ENCODE measurements around the gene SPAG16.
"Not testable (repeated sequence)": the region's sequence is repeated elsewhere in the genome, so short reads cannot be mapped to it uniquely, and the experiment has no call there.

Gene SPAG16

GRCh38 chr2:213703406-213704098 lies 419.3 kb downstream of the SPAG16 start:
- FAIRE-seq (no peak), DNase-seq (ENCODE audit: insufficient read length, low spot score) (no peak)
- no peak for TF ChIP-seq POLR2A (IDR thresholded peaks at IDR 0.05; ENCODE audit: low read depth, low read length)

- TF ChIP-seq POLR2A (IDR thresholded peaks at IDR 0.05; ENCODE audit: low read depth, low read length): no peak
- DNase-seq (ENCODE audit: insufficient read length, low spot score) (no peak), FAIRE-seq (no peak)
Observed at GRCh38 chr2:213710164-213710563, 425.9 kb downstream of the SPAG16 start.

GRCh38 chr2:213718411-213718810 lies 434.1 kb downstream of the SPAG16 start:
- not testable (repeated sequence) for FAIRE-seq; DNase-seq (ENCODE audit: insufficient read length, low spot score)

- no peak for DNase-seq (ENCODE audit: insufficient read length, low spot score)
- no peak for FAIRE-seq
- TF ChIP-seq POLR2A (IDR thresholded peaks at IDR 0.05; ENCODE audit: low read depth, low read length): no peak
Observed at GRCh38 chr2:213722565-213722964, 438.3 kb downstream of the SPAG16 start.

GRCh38 chr2:213723041-213723560 lies 438.8 kb downstream of the SPAG16 start:
- no peak for DNase-seq (ENCODE audit: insufficient read length, low spot score)
- no peak for FAIRE-seq
- no peak for TF ChIP-seq POLR2A (IDR thresholded peaks at IDR 0.05; ENCODE audit: low read depth, low read length)

- no peak for TF ChIP-seq POLR2A (IDR thresholded peaks at IDR 0.05; ENCODE audit: low read depth, low read length)
- FAIRE-seq (no peak), DNase-seq (ENCODE audit: insufficient read length, low spot score) (no peak)
Observed at GRCh38 chr2:213723707-213724106, 439.4 kb downstream of the SPAG16 start.

GRCh38 chr2:213726101-213726500 lies 441.8 kb downstream of the SPAG16 start:
- no peak for TF ChIP-seq POLR2A (IDR thresholded peaks at IDR 0.05; ENCODE audit: low read depth, low read length)
- FAIRE-seq: no peak
- DNase-seq (ENCODE audit: insufficient read length, low spot score): no peak

- no peak for TF ChIP-seq POLR2A (IDR thresholded peaks at IDR 0.05; ENCODE audit: low read depth, low read length)
- no peak for DNase-seq (ENCODE audit: insufficient read length, low spot score)
- FAIRE-seq: no peak
Observed at GRCh38 chr2:213733893-213734292, 449.6 kb downstream of the SPAG16 start.

- no peak for FAIRE-seq
- TF ChIP-seq POLR2A (IDR thresholded peaks at IDR 0.05; ENCODE audit: low read depth, low read length): no peak
Observed at GRCh38 chr2:213740453-213740852, 456.2 kb downstream of the SPAG16 start.

GRCh38 chr2:213751446-213751845 lies 467.2 kb downstream of the SPAG16 start:
- no peak for FAIRE-seq
- TF ChIP-seq POLR2A (IDR thresholded peaks at IDR 0.05; ENCODE audit: low read depth, low read length): no peak
- no peak for DNase-seq (ENCODE audit: insufficient read length, low spot score)

More at GRCh38 chr2:213740453-213740852, 456.2 kb downstream of the SPAG16 start:
- DNase-seq (ENCODE audit: insufficient read length, low spot score): no peak

GRCh38 chr2:213752575-213752974 lies 468.3 kb downstream of the SPAG16 start:
- no peak for DNase-seq (ENCODE audit: insufficient read length, low spot score)
- no peak for TF ChIP-seq POLR2A (IDR thresholded peaks at IDR 0.05; ENCODE audit: low read depth, low read length)
- FAIRE-seq: no peak

GRCh38 chr2:213757525-213757924 lies 473.3 kb downstream of the SPAG16 start:
- DNase-seq (ENCODE audit: insufficient read length, low spot score): no peak
- no peak for TF ChIP-seq POLR2A (IDR thresholded peaks at IDR 0.05; ENCODE audit: low read depth, low read length)
- FAIRE-seq: no peak

- DNase-seq (ENCODE audit: insufficient read length, low spot score) (no peak), FAIRE-seq (no peak)
- TF ChIP-seq POLR2A (IDR thresholded peaks at IDR 0.05; ENCODE audit: low read depth, low read length): no peak
Observed at GRCh38 chr2:213763354-213763753, 479.1 kb downstream of the SPAG16 start.

- TF ChIP-seq POLR2A (IDR thresholded peaks at IDR 0.05; ENCODE audit: low read depth, low read length): no peak
- FAIRE-seq (no peak), DNase-seq (ENCODE audit: insufficient read length, low spot score) (no peak)
Observed at GRCh38 chr2:213763963-213764362, 479.7 kb downstream of the SPAG16 start.

GRCh38 chr2:213764849-213765248 lies 480.6 kb downstream of the SPAG16 start:
- no peak for FAIRE-seq
- no peak for DNase-seq (ENCODE audit: insufficient read length, low spot score)
- TF ChIP-seq POLR2A (IDR thresholded peaks at IDR 0.05; ENCODE audit: low read depth, low read length): no peak

Measured in H54 (cell line).